Trophoblast cell (in vitro differentiated cells and primary cell): Measurements from ENCODE around the gene TMEM121.

Source experiments
- DNase-seq, 2 donors: peaks; one replicate each; pipeline ENCODE4 v3.0.0-alpha.2; 2016
- H2AFZ ChIP-seq: 2 replicates; pipeline ENCODE4 v1.6.1; 2013; ENCODE audit warnings: low read length, moderate library complexity, mild to moderate bottlenecking; ENCODE audit not compliant: insufficient read depth, poor library complexity
- H2AK5ac ChIP-seq: 2 replicates; pipeline ENCODE4 v1.6.1; 2013; ENCODE audit warnings: mild to moderate bottlenecking, low read length
- H2BK120ac ChIP-seq: 2 replicates; pipeline ENCODE4 v1.6.1; 2013; ENCODE audit warnings: low read length, mild to moderate bottlenecking, moderate library complexity; ENCODE audit not compliant: insufficient read depth, poor library complexity
- H2BK12ac ChIP-seq: 2 replicates; pipeline ENCODE4 v1.6.1; 2013; ENCODE audit warnings: mild to moderate bottlenecking, low read length, moderate library complexity
- H2BK5ac ChIP-seq: 2 replicates; pipeline ENCODE4 v1.6.1; 2013; ENCODE audit warnings: low read length, low read depth, moderate library complexity, mild to moderate bottlenecking; ENCODE audit not compliant: poor library complexity
- H3K14ac ChIP-seq: 2 replicates; pipeline ENCODE4 v1.6.1; 2013; ENCODE audit warnings: mild to moderate bottlenecking, low read length
- H3K18ac ChIP-seq: 2 replicates; pipeline ENCODE4 v1.6.1; 2013; ENCODE audit warnings: mild to moderate bottlenecking, low read length
- H3K23ac ChIP-seq: 2 replicates; pipeline ENCODE4 v1.6.1; 2013; ENCODE audit warnings: low read length
- H3K27ac ChIP-seq: 2 replicates; pipeline ENCODE4 v1.5.1; 2013; ENCODE audit warnings: low read depth, mild to moderate bottlenecking, inconsistent platforms, low read length, moderate library complexity
- H3K27me3 ChIP-seq: 2 replicates; pipeline ENCODE4 v1.6.1; 2013; ENCODE audit warnings: inconsistent platforms, mild to moderate bottlenecking, low read length, moderate library complexity; ENCODE audit not compliant: insufficient read depth
- H3K36me3 ChIP-seq, 2 experiments: 1 replicate in 1 of 2; 2 replicates in 1 of 2; pipeline ENCODE4 v1.6.1; 2013; ENCODE audit warnings: low read length in 2 of 2, mild to moderate bottlenecking in 2 of 2, moderate library complexity in 1 of 2; ENCODE audit not compliant: insufficient read depth in 2 of 2, control insufficient read depth in 1 of 2
- H3K4ac ChIP-seq: 2 replicates; pipeline ENCODE4 v1.6.1; 2013; ENCODE audit warnings: low read depth, mild to moderate bottlenecking, low read length, moderate library complexity
- H3K4me1 ChIP-seq, 2 experiments: 1 replicate in 1 of 2; 2 replicates in 1 of 2; pipeline ENCODE4 v1.6.1; 2013; ENCODE audit warnings: low read length in 2 of 2, mild to moderate bottlenecking in 2 of 2, moderate library complexity in 1 of 2; ENCODE audit not compliant: insufficient read depth in 2 of 2, control insufficient read depth in 1 of 2
- H3K4me2 ChIP-seq: 2 replicates; pipeline ENCODE4 v1.6.1; 2013; ENCODE audit warnings: inconsistent platforms, mild to moderate bottlenecking, low read length, moderate library complexity
- H3K4me3 ChIP-seq: 2 replicates; pipeline ENCODE4 v1.5.1; 2013; ENCODE audit warnings: mild to moderate bottlenecking, low read depth, low read length, inconsistent platforms
- H3K79me1 ChIP-seq: one replicate; pipeline ENCODE4 v1.6.1; 2013; ENCODE audit warnings: low read length
- H3K79me2 ChIP-seq: 2 replicates; pipeline ENCODE4 v1.6.1; 2013; ENCODE audit warnings: low read length, mild to moderate bottlenecking; ENCODE audit not compliant: control insufficient read depth, insufficient read depth, poor library complexity
- H3K9ac ChIP-seq: 2 replicates; pipeline ENCODE4 v1.6.1; 2013; ENCODE audit warnings: mild to moderate bottlenecking, low read length
- H3K9me3 ChIP-seq: 2 replicates; pipeline ENCODE4 v1.6.1; 2013; ENCODE audit warnings: low read depth, mild to moderate bottlenecking, control low read depth, inconsistent platforms, low read length; ENCODE audit not compliant: insufficient read depth
- H4K12ac ChIP-seq: 2 replicates; pipeline ENCODE4 v1.6.1; 2013; ENCODE audit warnings: low read depth, mild to moderate bottlenecking, low read length, moderate library complexity
- H4K8ac ChIP-seq: 2 replicates; pipeline ENCODE4 v1.6.1; 2013; ENCODE audit warnings: low read depth, mild to moderate bottlenecking, low read length, moderate library complexity
- H4K91ac ChIP-seq: one replicate; pipeline ENCODE4 v1.6.1; 2013; ENCODE audit warnings: low read depth, mild to moderate bottlenecking, low read length, moderate library complexity
- WGBS: extraction: QIAGEN DNeasy Blood & Tissue Kit; methylation state at CpG from one replicate; pipeline ENCODE4 v1.1.7; 2013; ENCODE audit warnings: missing lambda C conversion rate; ENCODE audit not compliant: insufficient read length, insufficient coverage; ENCODE audit errors: extremely low coverage; 5-methylcytosine and 5-hydroxymethylcytosine counted together

Gene TMEM121

GRCh38 chr14:105486163-105486973 is 40.0 kb upstream of the TMEM121 start, which contains the start of gene CRIP1:
CRIP1 (plus strand) TSS chr14:105486886; CDS start chr14:105487260, 374 bp downstream.
- Histone ChIP-seq H3K4ac (no peak within 1 kb of the TSS), H3K4me3 (no peak within 1 kb of the TSS), H4K91ac (no peak within 1 kb of the TSS), H3K4me2 (peak within 1 kb of the TSS; percentile 41), H3K79me1 (peaks cover 18% of the 10 kb centered on the region), H3K27ac (no peak within 1 kb of the TSS), H3K23ac (no peak within 1 kb of the TSS), H3K79me2 (peaks cover 2% of the 10 kb centered on the region), H3K9me3 (peaks cover 4% of the 10 kb centered on the region), H3K18ac (peak within 1 kb of the TSS; percentile 74), H3K14ac (no peak within 1 kb of the TSS), H3K9ac (no peak within 1 kb of the TSS), H2BK5ac (no peak within 1 kb of the TSS), H2BK12ac (no peak within 1 kb of the TSS), H3K4me1 (peaks cover 25 to 41% of the 10 kb centered on the region in 2 experiments), H4K12ac (no peak within 1 kb of the TSS), H2AFZ (peak within 1 kb of the TSS; percentile 1), H3K27me3 (peaks cover 21% of the 10 kb centered on the region), H2BK120ac (no peak within 1 kb of the TSS), H3K36me3 (no peaks in the 10 kb centered on the region), H2AK5ac (no peak within 1 kb of the TSS), H4K8ac (peak within 1 kb of the TSS; percentile 31)
- WGBS = no CpG with 5 or more reads among the region's 56 CpGs
- peak in 1 of 2 donors; percentile 54 for DNase-seq

GRCh38 chr14:105486974-105487448 is 39.4 kb upstream of the TMEM121 start:
- Histone ChIP-seq H3K4me3 (no peak overlapping the region), H2BK5ac (no peak overlapping the region), H3K79me1 (peaks cover 18% of the 10 kb centered on the region), H4K12ac (no peak overlapping the region), H3K27ac (no peak overlapping the region), H3K4me1 (peaks cover 27 to 43% of the 10 kb centered on the region in 2 experiments), H3K36me3 (no peaks in the 10 kb centered on the region), H2BK12ac (no peak overlapping the region), H3K4ac (no peak overlapping the region), H3K18ac (peak overlapping the region; percentile 74), H2AFZ (no peak overlapping the region), H3K27me3 (peaks cover 21% of the 10 kb centered on the region), H3K4me2 (peak overlapping the region; percentile 41), H2BK120ac (no peak overlapping the region), H3K9me3 (peaks cover 6% of the 10 kb centered on the region), H2AK5ac (no peak overlapping the region), H3K79me2 (peaks cover 2% of the 10 kb centered on the region), H3K9ac (no peak overlapping the region), H4K8ac (peak overlapping the region; percentile 31), H3K23ac (no peak overlapping the region), H4K91ac (no peak overlapping the region), H3K14ac (no peak overlapping the region)
- WGBS = no CpG with 5 or more reads among the region's 45 CpGs
- DNase-seq = peak in 1 of 2 donors; percentile 15

- no peak overlapping the region for H3K9ac ChIP-seq
- H3K18ac ChIP-seq = peak overlapping the region; percentile 74
- peak in 1 of 2 donors; percentile 45 for DNase-seq
- H2AFZ ChIP-seq = no peak overlapping the region
- H4K12ac ChIP-seq = no peak overlapping the region
- H2BK120ac ChIP-seq = no peak overlapping the region
- H2BK5ac ChIP-seq = no peak overlapping the region
- no peak overlapping the region for H2AK5ac ChIP-seq
- no peak overlapping the region for H3K27ac ChIP-seq
- H3K4ac ChIP-seq = no peak overlapping the region
- H4K8ac ChIP-seq = peak overlapping the region; percentile 31
- no peak overlapping the region for H3K14ac ChIP-seq
- H3K4me2 ChIP-seq = peak overlapping the region; percentile 41
- peaks cover 1 to 3% of the 10 kb centered on the region in 2 experiments for H3K36me3 ChIP-seq
- no peak overlapping the region for H3K23ac ChIP-seq
- H3K79me2 ChIP-seq = peaks cover 2% of the 10 kb centered on the region
- H3K79me1 ChIP-seq = peaks cover 13% of the 10 kb centered on the region
- no CpG with 5 or more reads among the region's 48 CpGs for WGBS
- H3K4me1 ChIP-seq = peaks cover 23 to 40% of the 10 kb centered on the region in 2 experiments
- no peak overlapping the region for H2BK12ac ChIP-seq
- no peak overlapping the region for H4K91ac ChIP-seq
- peaks cover 8% of the 10 kb centered on the region for H3K9me3 ChIP-seq
- peaks cover 21% of the 10 kb centered on the region for H3K27me3 ChIP-seq
- H3K4me3 ChIP-seq = no peak overlapping the region
Observed at GRCh38 chr14:105487449-105487985, 38.9 kb upstream of the TMEM121 start.

GRCh38 chr14:105487986-105488777 is 38.2 kb upstream of the TMEM121 start:
- Histone ChIP-seq H3K9ac (no peak overlapping the region), H3K79me1 (peaks cover 10% of the 10 kb centered on the region), H3K4me3 (no peak overlapping the region), H4K8ac (no peak overlapping the region), H3K4me1 (peaks cover 20 to 37% of the 10 kb centered on the region in 2 experiments), H2BK5ac (no peak overlapping the region), H3K4me2 (no peak overlapping the region), H3K79me2 (peaks cover 2% of the 10 kb centered on the region), H2BK12ac (no peak overlapping the region), H2BK120ac (no peak overlapping the region), H4K91ac (no peak overlapping the region), H3K36me3 (peaks cover 3 to 4% of the 10 kb centered on the region in 2 experiments), H2AFZ (no peak overlapping the region), H2AK5ac (peak overlapping the region; percentile 57), H3K4ac (no peak overlapping the region), H3K14ac (no peak overlapping the region), H3K27ac (no peak overlapping the region), H3K9me3 (peaks cover 13% of the 10 kb centered on the region), H3K18ac (no peak overlapping the region), H3K27me3 (peaks cover 21% of the 10 kb centered on the region), H3K23ac (no peak overlapping the region), H4K12ac (no peak overlapping the region)
- DNase-seq = no peak
- no CpG with 5 or more reads among the region's 26 CpGs for WGBS
